ENCODE data around the gene COPB2.
"Not testable (repeated sequence)": the region's sequence is repeated elsewhere in the genome, so short reads cannot be mapped to it uniquely, and the experiment has no call there.

The COPB2 gene

DNA sequence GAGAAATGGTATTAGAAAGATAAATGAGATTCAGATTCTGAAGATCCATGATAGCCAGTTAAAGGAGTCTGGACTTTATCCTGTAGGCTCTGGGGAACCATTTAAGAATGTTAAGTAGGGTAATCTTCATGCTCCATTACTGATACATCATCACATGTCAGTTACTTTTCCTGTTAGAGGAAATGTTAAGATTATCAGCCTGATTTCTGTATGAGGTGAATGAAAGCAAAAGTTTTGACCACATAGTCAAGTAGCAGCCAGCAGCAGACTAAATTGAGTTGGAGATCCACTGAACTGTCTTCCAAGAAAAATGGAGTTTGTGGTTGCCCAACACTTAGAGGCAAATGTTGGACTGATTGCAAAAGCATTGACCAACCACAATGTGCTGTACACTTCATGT lies 4.7 kb upstream of the COPB2 start:
- no peak overlapping the region for H3K27ac ChIP-seq (ENCODE audit: low read length)
- no peak overlapping the region for H3K9ac ChIP-seq (ENCODE audit: low read depth, low read length)
- peaks cover 3% of the 10 kb centered on the region; the same call in 1 of the 2 replicates for H3K36me3 ChIP-seq (ENCODE audit: insufficient read depth, low read length)
- DNase-seq = no peak
- H2AFZ ChIP-seq (ENCODE audit: low read depth, low read length) = no peak overlapping the region
- no peaks in the 10 kb centered on the region for H3K9me3 ChIP-seq (ENCODE audit: insufficient read depth, low read length, severe bottlenecking)
- ATAC-seq (ENCODE audit: insufficient read depth, low read depth) = no peak
- H3K79me2 ChIP-seq (ENCODE audit: insufficient read depth, low read length) = peaks cover 7% of the 10 kb centered on the region
- H3K27me3 ChIP-seq (ENCODE audit: insufficient read depth, low read length, poor library complexity) = peaks cover 4% of the 10 kb centered on the region
- no peaks in the 10 kb centered on the region for H4K20me1 ChIP-seq (ENCODE audit: insufficient read depth, low read length)
- no peak overlapping the region for H3K4me2 ChIP-seq (ENCODE audit: insufficient read depth, low read length)
- peaks cover 10% of the 10 kb centered on the region for H3K4me1 ChIP-seq (ENCODE audit: insufficient read depth, low read length)
- no peak overlapping the region for H3K4me3 ChIP-seq (ENCODE audit: low read depth in 1 of 2, low read length in 2 of 2)
- TF ChIP-seq, protein P1, sequence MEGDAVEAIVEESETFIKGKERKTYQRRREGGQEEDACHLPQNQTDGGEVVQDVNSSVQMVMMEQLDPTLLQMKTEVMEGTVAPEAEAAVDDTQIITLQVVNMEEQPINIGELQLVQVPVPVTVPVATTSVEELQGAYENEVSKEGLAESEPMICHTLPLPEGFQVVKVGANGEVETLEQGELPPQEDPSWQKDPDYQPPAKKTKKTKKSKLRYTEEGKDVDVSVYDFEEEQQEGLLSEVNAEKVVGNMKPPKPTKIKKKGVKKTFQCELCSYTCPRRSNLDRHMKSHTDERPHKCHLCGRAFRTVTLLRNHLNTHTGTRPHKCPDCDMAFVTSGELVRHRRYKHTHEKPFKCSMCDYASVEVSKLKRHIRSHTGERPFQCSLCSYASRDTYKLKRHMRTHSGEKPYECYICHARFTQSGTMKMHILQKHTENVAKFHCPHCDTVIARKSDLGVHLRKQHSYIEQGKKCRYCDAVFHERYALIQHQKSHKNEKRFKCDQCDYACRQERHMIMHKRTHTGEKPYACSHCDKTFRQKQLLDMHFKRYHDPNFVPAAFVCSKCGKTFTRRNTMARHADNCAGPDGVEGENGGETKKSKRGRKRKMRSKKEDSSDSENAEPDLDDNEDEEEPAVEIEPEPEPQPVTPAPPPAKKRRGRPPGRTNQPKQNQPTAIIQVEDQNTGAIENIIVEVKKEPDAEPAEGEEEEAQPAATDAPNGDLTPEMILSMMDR (IDR thresholded peaks at IDR 0.05; ENCODE audit: borderline replicate concordance, extremely low read depth, low read length, poor library complexity, severe bottlenecking) = no peak
- TF ChIP-seq EZH2 (IDR thresholded peaks at IDR 0.05; ENCODE audit: borderline replicate concordance, low read depth, low read length, severe bottlenecking) = no peak

DNA sequence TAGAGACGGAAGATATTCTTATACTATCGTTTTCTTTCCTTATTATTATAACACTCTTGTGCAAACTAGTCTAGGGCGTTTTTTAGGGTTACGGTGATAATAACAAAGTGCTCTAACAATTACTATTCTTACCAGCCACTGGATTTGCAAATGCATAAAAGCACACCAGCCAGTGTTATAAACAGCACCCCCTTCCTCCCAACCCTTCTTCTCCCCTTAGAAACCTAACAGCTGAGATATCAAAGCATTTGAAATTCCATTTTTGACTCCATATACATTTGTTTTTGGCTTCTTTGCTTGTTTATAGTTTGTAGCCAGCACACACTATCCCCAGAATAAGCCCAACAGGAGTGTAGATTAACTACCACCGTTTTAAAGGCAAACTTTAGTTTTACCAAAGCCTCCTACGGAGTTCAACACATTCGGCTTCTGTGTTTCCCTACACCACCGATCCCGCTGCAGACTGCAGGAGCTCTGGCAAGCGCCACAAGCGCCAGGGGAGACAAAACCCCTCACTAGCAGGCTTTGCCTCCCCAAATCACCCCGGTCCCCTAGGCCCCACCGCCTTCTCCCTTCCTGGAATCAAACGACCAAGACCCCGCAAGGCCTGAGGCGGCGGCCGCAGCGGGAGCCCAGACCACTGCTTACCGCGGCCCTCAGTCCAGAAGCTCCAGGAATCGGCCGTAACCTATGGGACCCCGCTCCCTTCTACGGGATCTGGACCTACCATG lies 461 bp downstream of the COPB2 start:
- DNase-seq (peak; percentile 45), ATAC-seq (ENCODE audit: insufficient read depth, low read depth) (peak; percentile 64)
- H3K4me3 ChIP-seq (ENCODE audit: low read depth in 1 of 2, low read length in 2 of 2) = peak overlapping the region; percentile 94 to 100
- peaks cover 3% of the 10 kb centered on the region; the same call in 1 of the 2 replicates for H3K36me3 ChIP-seq (ENCODE audit: insufficient read depth, low read length)
- peaks cover 26% of the 10 kb centered on the region for H3K4me1 ChIP-seq (ENCODE audit: insufficient read depth, low read length)
- H3K4me2 ChIP-seq (ENCODE audit: insufficient read depth, low read length) = peak overlapping the region; percentile 81
- peak overlapping the region; percentile 100 for H2AFZ ChIP-seq (ENCODE audit: low read depth, low read length)
- H3K27me3 ChIP-seq (ENCODE audit: insufficient read depth, low read length, poor library complexity) = no peaks in the 10 kb centered on the region
- H3K27ac ChIP-seq (ENCODE audit: low read length) = peak overlapping the region; percentile 91
- H3K79me2 ChIP-seq (ENCODE audit: insufficient read depth, low read length) = peaks cover 58% of the 10 kb centered on the region
- H3K9ac ChIP-seq (ENCODE audit: low read depth, low read length) = peak overlapping the region; percentile 96
- peaks cover 10% of the 10 kb centered on the region; the same call in 1 of the 2 replicates for H4K20me1 ChIP-seq (ENCODE audit: insufficient read depth, low read length)
- TF ChIP-seq, protein P1 (IDR thresholded peaks at IDR 0.05; ENCODE audit: borderline replicate concordance, extremely low read depth, low read length, poor library complexity, severe bottlenecking) = no peak
- TF ChIP-seq EZH2 (IDR thresholded peaks at IDR 0.05; ENCODE audit: borderline replicate concordance, low read depth, low read length, severe bottlenecking) = no peak
- no peaks in the 10 kb centered on the region for H3K9me3 ChIP-seq (ENCODE audit: insufficient read depth, low read length, severe bottlenecking)

DNA sequence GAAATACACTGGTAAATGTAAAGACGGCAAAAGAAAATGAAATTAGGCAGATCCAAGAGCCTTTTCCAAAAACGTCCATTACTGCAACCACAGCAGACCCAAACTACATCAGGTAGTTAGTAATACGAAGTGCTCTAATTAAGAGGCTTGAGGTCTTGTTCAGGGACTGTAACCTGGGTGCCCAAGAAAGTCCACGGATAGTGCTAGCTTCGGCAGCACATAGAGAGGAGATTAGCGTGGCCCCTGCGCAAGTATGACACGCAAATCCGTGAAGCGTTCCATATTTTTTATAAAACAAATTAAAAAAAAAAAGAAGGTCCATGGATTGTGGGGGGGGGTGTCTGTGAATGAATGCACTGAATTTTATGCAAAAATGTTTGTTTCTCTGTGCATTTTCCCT lies 1.4 kb downstream of the COPB2 start:
- H3K4me3 ChIP-seq (ENCODE audit: low read depth in 1 of 2, low read length in 2 of 2) = peak overlapping the region in 1 of 2 experiments; percentile 100; a peak in 3 of 4 replicates
- no peak overlapping the region for H2AFZ ChIP-seq (ENCODE audit: low read depth, low read length)
- peaks cover 26% of the 10 kb centered on the region for H3K4me1 ChIP-seq (ENCODE audit: insufficient read depth, low read length)
- DNase-seq (no peak), ATAC-seq (ENCODE audit: insufficient read depth, low read depth) (no peak)
- peak overlapping the region; percentile 81 for H3K4me2 ChIP-seq (ENCODE audit: insufficient read depth, low read length)
- H3K27me3 ChIP-seq (ENCODE audit: insufficient read depth, low read length, poor library complexity) = no peaks in the 10 kb centered on the region
- H4K20me1 ChIP-seq (ENCODE audit: insufficient read depth, low read length) = peaks cover 10% of the 10 kb centered on the region; the same call in 1 of the 2 replicates
- peaks cover 66% of the 10 kb centered on the region for H3K79me2 ChIP-seq (ENCODE audit: insufficient read depth, low read length)
- H3K9me3 ChIP-seq (ENCODE audit: insufficient read depth, low read length, severe bottlenecking) = no peaks in the 10 kb centered on the region
- no peak overlapping the region for H3K27ac ChIP-seq (ENCODE audit: low read length)
- H3K36me3 ChIP-seq (ENCODE audit: insufficient read depth, low read length) = peaks cover 6% of the 10 kb centered on the region
- H3K9ac ChIP-seq (ENCODE audit: low read depth, low read length) = peak overlapping the region; percentile 96; the same call in 1 of the 2 replicates
- TF ChIP-seq, protein P1 (IDR thresholded peaks at IDR 0.05; ENCODE audit: borderline replicate concordance, extremely low read depth, low read length, poor library complexity, severe bottlenecking) = no peak
- TF ChIP-seq EZH2 (IDR thresholded peaks at IDR 0.05; ENCODE audit: borderline replicate concordance, low read depth, low read length, severe bottlenecking) = no peak

DNA sequence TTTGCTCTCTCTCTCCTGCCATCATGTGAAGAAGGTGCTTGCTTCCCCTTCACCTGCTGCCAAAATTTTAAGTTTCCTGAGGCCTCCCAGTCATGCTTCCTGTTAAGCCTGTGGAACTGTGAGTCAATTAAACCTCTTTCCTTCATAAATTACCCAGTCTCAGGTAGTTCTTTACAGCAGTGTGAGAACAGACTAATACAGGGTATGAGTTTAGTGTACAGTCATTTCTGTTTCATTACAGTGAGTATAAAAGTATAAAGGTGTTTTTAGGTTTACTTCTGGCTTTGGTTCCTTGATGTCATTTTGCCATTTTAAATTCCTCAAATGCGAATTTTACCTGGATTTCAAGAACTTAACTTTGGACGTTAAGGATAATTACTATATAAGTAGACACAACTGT lies 7.2 kb downstream of the COPB2 start:
- not testable (repeated sequence) for H3K9ac ChIP-seq (ENCODE audit: low read depth, low read length); DNase-seq; H3K4me1 ChIP-seq (ENCODE audit: insufficient read depth, low read length); H3K27ac ChIP-seq (ENCODE audit: low read length); H2AFZ ChIP-seq (ENCODE audit: low read depth, low read length); ATAC-seq (ENCODE audit: insufficient read depth, low read depth); H3K9me3 ChIP-seq (ENCODE audit: insufficient read depth, low read length, severe bottlenecking); H3K27me3 ChIP-seq (ENCODE audit: insufficient read depth, low read length, poor library complexity); H3K4me2 ChIP-seq (ENCODE audit: insufficient read depth, low read length); H4K20me1 ChIP-seq (ENCODE audit: insufficient read depth, low read length); H3K4me3 ChIP-seq (ENCODE audit: low read depth in 1 of 2, low read length in 2 of 2)
- peaks cover 53% of the 10 kb centered on the region for H3K36me3 ChIP-seq (ENCODE audit: insufficient read depth, low read length)
- peaks cover 64% of the 10 kb centered on the region for H3K79me2 ChIP-seq (ENCODE audit: insufficient read depth, low read length)

Data from DND-41 (cell line).